Measurements from ENCODE around the gene ZXDA. TPM values are rescaled to one million over a fixed set of nuclear protein-coding genes. Genes with fewer than 3 reads are reported as not detected.
"Not testable (repeated sequence)": the region's sequence is repeated elsewhere in the genome, so short reads cannot be mapped to it uniquely, and the experiment has no call there.

ZXDA gene, protein sequence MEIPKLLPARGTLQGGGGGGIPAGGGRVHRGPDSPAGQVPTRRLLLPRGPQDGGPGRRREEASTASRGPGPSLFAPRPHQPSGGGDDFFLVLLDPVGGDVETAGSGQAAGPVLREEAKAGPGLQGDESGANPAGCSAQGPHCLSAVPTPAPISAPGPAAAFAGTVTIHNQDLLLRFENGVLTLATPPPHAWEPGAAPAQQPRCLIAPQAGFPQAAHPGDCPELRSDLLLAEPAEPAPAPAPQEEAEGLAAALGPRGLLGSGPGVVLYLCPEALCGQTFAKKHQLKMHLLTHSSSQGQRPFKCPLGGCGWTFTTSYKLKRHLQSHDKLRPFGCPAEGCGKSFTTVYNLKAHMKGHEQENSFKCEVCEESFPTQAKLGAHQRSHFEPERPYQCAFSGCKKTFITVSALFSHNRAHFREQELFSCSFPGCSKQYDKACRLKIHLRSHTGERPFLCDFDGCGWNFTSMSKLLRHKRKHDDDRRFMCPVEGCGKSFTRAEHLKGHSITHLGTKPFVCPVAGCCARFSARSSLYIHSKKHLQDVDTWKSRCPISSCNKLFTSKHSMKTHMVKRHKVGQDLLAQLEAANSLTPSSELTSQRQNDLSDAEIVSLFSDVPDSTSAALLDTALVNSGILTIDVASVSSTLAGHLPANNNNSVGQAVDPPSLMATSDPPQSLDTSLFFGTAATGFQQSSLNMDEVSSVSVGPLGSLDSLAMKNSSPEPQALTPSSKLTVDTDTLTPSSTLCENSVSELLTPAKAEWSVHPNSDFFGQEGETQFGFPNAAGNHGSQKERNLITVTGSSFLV
- 0.91 TPM for polyA plus RNA-seq (2012; ENCODE audit: missing spikeins)

DNA sequence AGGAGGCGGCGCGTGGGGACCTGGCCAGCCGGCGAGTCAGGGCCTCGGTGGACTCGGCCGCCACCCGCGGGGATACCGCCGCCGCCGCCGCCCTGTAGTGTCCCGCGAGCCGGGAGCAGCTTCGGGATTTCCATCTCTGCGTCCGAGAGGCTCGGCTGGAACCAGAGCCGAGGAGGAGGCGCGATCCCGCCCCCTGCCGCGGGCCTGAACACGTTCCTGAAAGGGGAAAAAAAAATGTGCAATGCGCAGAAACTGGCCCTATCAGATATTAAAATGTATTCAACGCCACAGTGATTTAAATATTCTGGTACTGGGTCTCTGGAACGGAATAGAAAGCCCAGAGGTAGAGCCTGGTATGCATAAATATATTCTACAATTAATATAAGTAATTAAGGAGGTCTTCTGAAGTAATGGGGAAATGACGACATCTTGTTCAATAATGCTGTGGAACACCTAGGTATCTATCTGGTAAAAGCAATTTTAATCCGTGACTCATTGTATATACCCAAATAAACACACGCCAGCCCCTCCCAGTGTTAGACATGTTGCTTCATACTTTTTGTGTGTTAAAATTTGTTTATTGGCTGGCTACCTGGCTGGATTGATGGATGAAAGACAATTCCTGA, at the start of gene ZXDA:
TSS of gene ZXDA (minus strand) at position 172 of the 626 bp plus-strand sequence. CDS start at position 134, 38 bp downstream.
- FAIRE-seq; DNase-seq (ENCODE audit: insufficient read length): not testable (repeated sequence)

DNA sequence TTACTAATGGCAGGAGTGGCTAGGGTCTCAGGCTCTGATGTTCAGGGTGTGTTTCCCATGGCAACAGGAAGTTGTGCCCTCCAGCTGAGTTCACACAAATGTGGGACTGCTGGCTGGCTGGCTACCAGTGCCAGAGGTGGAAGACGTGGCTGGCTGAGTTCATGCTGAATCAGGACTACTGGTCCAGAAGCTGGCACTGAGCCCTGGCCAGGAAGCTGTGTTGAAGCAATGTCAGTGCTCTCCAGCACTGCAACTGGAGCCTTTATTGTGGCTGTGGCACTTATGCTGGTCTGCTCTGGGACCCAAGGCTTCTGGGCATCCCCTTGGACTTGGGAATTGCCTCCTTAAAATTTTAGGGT, 42.0 kb upstream of the ZXDA start:
- FAIRE-seq = no peak
- TF ChIP-seq TAF1 (IDR thresholded peaks at IDR 0.05; ENCODE audit: borderline replicate concordance, low read depth, low read length) = no peak
- no peak for TF ChIP-seq POLR2AphosphoS5 (IDR thresholded peaks at IDR 0.05; ENCODE audit: low read depth, low read length)
- TF ChIP-seq POLR2A (IDR thresholded peaks at IDR 0.05; ENCODE audit: low read depth, low read length) = no peak

DNA sequence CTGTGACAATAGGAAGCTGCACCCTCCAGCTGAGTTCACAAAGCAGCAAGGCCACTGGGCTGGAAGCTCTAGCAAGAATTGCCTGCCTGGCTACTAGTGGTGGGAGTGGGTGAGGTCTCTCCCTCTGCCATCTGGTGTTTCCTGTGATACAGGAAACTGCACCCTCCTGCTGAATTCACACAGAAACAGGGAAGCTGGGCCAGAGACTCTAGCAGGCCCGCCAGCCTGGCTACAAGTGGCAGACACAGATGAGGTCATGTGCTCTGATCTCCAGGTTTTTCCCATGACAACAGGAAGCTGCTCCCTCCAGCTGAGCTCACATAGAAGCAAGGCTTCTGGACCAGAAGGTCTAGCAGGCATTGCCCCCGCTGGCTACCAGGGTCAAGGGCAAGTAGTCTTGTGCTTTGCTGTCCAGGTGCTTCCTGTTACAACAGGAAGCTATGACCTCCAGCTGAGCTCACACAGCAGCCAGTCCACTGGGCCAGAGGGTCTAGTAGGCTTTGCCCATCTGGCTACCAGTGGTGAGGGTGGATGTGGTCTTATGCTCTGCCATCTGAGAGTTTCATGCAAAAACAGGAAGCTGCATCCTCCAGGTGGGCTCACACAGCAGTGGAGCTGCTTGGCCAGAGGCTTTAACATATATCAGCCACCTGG, 41.5 kb upstream of the ZXDA start:
- FAIRE-seq = no peak
- TF ChIP-seq POLR2A (IDR thresholded peaks at IDR 0.05; ENCODE audit: low read depth, low read length) = no peak
- TF ChIP-seq POLR2AphosphoS5 (IDR thresholded peaks at IDR 0.05; ENCODE audit: low read depth, low read length) = no peak
- no peak for TF ChIP-seq TAF1 (IDR thresholded peaks at IDR 0.05; ENCODE audit: borderline replicate concordance, low read depth, low read length)
- DNase-seq (ENCODE audit: insufficient read length) = no peak

More for the DNA sequence above, 42.0 kb upstream of the ZXDA start:
- DNase-seq (ENCODE audit: insufficient read length) = no peak

DNA sequence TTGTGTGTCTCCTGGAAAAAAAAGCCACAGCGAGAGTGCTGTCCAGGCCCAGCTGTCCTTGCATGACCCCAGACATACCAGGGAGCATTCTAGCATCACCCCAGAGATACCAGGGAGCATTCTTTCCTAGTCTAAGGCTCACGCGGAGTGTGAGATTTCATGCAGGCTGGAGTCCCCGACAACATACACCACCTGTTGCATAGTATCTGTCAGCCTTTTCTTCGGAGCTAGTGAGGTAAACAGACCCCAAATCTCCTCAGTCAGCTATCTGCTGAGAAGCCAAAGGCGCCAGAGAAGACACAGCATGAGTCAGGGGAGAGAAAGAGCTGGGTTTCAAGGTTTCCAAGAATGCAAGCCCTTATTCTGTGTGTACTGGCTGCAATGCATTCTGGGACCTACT, 23.1 kb upstream of the ZXDA start:
- FAIRE-seq (no peak), DNase-seq (ENCODE audit: insufficient read length) (no peak)
- no peak for TF ChIP-seq POLR2A (IDR thresholded peaks at IDR 0.05; ENCODE audit: low read depth, low read length)
- no peak for TF ChIP-seq TAF1 (IDR thresholded peaks at IDR 0.05; ENCODE audit: borderline replicate concordance, low read depth, low read length)
- no peak for TF ChIP-seq POLR2AphosphoS5 (IDR thresholded peaks at IDR 0.05; ENCODE audit: low read depth, low read length)

DNA sequence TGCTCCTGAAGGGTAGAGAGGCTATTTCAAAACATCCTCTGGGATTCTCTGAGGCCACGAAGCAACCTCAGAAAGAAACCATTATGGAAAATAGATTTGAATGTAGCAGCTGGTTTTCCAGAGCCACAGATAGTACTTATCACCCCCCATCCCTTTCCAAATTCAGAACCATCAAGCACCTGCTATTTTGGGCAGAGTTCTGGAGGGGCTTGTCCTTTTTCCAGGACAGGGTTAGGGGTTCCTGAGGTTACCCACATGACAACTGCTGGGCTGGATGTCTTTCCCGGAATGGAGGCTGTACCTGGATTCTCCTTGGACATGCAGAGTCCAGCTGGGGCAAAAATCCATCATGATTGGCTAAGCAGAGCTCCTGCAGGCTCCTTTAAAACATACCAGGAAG, 22.0 kb upstream of the ZXDA start:
- TF ChIP-seq POLR2A (IDR thresholded peaks at IDR 0.05; ENCODE audit: low read depth, low read length) = no peak
- no peak for TF ChIP-seq TAF1 (IDR thresholded peaks at IDR 0.05; ENCODE audit: borderline replicate concordance, low read depth, low read length)
- no peak for TF ChIP-seq POLR2AphosphoS5 (IDR thresholded peaks at IDR 0.05; ENCODE audit: low read depth, low read length)
- FAIRE-seq = no peak
- no peak for DNase-seq (ENCODE audit: insufficient read length)

DNA sequence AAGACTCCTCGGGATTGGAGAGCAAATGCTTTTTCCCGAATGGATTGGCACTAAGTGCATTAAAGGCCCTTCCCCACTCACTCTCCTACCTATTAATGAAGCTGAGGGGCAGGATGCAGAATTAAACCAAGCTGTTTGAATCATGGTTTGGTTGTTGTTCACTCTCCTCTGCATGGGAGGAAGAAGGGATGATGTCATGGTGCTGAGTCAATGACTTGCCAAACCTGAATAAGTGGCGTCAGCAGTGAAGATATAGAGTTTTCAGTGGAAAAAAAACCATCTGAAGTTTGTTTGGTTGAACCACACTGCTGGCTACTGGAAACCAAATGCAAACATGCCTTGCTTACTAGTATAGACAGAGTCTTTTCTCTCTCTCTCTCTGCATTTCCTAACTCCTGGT, 19.8 kb upstream of the ZXDA start:
- TF ChIP-seq POLR2AphosphoS5 (IDR thresholded peaks at IDR 0.05; ENCODE audit: low read depth, low read length) (no peak), TAF1 (IDR thresholded peaks at IDR 0.05; ENCODE audit: borderline replicate concordance, low read depth, low read length) (no peak), POLR2A (IDR thresholded peaks at IDR 0.05; ENCODE audit: low read depth, low read length) (no peak)
- no peak for FAIRE-seq
- no peak for DNase-seq (ENCODE audit: insufficient read length)

DNA sequence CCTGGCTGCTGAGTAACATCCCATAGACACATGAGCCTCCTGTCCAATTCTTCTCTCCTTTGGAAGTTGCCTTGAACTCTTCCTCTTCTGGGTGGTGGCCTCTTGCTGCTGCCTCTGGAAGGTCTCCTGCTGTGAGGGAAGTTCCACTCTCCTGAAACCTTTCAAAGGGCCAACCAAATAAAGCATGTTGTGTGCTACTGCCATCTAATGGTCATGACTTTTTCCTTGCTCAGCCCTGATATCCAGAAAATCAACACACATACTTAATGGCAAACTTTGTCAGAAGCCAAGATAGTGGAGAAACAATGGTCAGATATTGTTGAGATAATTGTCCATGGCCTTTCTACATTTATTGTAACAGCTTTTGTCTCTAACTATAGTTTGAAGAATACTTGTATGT, 19.1 kb upstream of the ZXDA start:
- DNase-seq (ENCODE audit: insufficient read length) (no peak), FAIRE-seq (peak; percentile 70)
- no peak for TF ChIP-seq POLR2A (IDR thresholded peaks at IDR 0.05; ENCODE audit: low read depth, low read length)
- TF ChIP-seq POLR2AphosphoS5 (IDR thresholded peaks at IDR 0.05; ENCODE audit: low read depth, low read length) = no peak
- no peak for TF ChIP-seq TAF1 (IDR thresholded peaks at IDR 0.05; ENCODE audit: borderline replicate concordance, low read depth, low read length)

DNA sequence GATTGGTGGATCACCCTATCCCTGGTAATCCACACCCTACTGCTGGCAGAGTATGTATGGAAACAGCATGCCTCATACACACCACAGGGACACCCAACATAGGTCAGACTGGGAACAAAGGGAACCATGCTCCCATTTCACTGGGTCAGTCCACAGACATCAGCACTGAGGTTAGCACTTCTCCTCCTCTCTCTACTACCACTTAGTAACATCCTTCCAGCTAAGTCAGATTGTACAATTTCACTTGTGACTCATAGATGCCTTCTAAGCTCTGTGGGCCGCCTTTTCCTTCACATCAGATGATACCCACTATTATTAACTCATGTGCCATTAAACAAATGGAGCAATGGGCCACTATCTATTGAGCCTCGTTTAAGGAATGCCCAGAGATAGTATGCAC, 15.5 kb upstream of the ZXDA start:
- FAIRE-seq = no peak
- TF ChIP-seq POLR2AphosphoS5 (IDR thresholded peaks at IDR 0.05; ENCODE audit: low read depth, low read length) = no peak
- TF ChIP-seq TAF1 (IDR thresholded peaks at IDR 0.05; ENCODE audit: borderline replicate concordance, low read depth, low read length) = no peak
- no peak for TF ChIP-seq POLR2A (IDR thresholded peaks at IDR 0.05; ENCODE audit: low read depth, low read length)
- DNase-seq (ENCODE audit: insufficient read length) = no peak

DNA sequence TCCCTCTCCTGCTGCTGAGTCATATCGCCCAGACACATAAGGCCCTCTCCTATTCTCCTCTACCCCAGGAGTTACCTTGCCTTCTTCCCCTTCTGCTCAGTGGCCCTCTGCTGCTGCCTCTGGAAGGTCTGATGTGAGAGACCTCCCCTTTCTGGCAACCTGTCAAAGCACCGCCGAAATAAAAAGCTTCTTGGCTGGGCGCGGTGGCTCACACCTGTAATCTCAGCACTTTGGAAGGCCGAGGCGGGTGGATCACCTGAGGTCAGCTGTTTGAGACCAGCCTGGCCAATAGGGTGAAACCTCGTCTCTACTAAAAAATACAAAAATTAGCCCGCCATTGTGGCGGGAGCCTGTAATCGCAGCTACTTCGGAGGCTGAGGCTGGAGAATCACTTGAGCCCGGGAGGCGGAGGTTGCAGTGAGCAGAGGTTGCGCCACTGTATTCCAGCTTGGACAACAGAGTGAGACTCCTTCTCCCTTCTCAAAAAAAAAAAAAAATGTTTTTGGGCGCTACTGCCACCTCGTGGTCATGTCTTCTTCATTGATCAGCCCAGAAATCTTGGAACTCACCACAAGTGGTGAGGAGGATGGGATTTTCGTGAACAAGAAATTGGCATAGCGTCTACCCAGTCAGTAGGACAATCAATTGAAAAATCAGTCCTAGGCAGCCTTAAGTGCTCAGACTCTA, 8.6 kb upstream of the ZXDA start:
- peak; percentile 82 for FAIRE-seq
- DNase-seq (ENCODE audit: insufficient read length) = no peak
- TF ChIP-seq POLR2AphosphoS5 (IDR thresholded peaks at IDR 0.05; ENCODE audit: low read depth, low read length) = no peak
- no peak for TF ChIP-seq POLR2A (IDR thresholded peaks at IDR 0.05; ENCODE audit: low read depth, low read length)
- TF ChIP-seq TAF1 (IDR thresholded peaks at IDR 0.05; ENCODE audit: borderline replicate concordance, low read depth, low read length) = no peak

DNA sequence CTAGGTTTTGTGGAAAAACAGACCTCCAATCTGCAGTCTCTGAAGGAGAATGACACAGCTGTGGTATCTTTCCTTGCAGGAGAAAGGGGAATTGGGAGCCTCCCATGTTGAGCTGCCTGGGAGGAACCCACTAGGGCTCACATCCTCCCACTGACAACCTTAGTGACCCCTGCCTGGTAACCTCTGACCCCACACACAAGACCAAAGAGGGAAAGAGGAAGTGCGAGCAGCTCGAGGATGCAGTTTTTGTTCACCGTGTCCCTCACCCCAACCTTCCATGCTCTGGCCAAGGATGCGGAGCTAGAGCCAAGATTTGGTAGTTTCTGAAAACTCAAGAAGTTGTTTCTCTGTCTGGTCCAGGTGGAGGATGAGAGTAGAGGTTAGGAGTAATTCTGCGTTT, 5.4 kb upstream of the ZXDA start:
- DNase-seq (ENCODE audit: insufficient read length) = no peak
- TF ChIP-seq POLR2AphosphoS5 (IDR thresholded peaks at IDR 0.05; ENCODE audit: low read depth, low read length) (no peak), POLR2A (IDR thresholded peaks at IDR 0.05; ENCODE audit: low read depth, low read length) (no peak), TAF1 (IDR thresholded peaks at IDR 0.05; ENCODE audit: borderline replicate concordance, low read depth, low read length) (no peak)
- FAIRE-seq = no peak

DNA sequence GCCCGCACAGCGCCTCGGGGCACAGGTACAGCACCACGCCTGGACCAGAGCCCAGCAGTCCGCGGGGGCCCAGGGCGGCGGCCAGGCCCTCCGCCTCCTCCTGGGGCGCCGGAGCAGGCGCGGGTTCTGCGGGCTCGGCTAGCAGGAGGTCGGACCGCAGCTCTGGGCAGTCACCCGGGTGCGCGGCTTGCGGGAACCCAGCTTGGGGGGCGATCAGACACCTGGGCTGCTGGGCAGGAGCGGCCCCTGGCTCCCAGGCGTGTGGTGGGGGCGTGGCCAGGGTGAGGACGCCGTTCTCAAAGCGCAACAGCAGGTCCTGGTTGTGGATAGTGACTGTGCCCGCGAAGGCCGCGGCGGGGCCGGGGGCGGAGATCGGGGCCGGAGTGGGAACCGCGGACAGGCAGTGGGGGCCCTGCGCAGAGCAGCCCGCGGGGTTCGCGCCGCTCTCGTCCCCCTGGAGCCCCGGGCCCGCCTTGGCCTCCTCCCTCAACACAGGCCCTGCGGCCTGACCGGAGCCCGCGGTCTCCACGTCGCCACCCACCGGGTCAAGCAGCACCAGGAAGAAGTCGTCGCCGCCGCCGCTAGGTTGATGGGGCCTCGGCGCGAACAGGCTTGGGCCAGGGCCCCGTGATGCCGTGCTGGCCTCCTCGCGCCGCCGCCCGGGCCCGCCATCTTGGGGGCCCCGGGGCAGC, 517 bp downstream of the ZXDA start:
- FAIRE-seq = peak; percentile 89
- DNase-seq (ENCODE audit: insufficient read length) = not testable (repeated sequence)

DNA sequence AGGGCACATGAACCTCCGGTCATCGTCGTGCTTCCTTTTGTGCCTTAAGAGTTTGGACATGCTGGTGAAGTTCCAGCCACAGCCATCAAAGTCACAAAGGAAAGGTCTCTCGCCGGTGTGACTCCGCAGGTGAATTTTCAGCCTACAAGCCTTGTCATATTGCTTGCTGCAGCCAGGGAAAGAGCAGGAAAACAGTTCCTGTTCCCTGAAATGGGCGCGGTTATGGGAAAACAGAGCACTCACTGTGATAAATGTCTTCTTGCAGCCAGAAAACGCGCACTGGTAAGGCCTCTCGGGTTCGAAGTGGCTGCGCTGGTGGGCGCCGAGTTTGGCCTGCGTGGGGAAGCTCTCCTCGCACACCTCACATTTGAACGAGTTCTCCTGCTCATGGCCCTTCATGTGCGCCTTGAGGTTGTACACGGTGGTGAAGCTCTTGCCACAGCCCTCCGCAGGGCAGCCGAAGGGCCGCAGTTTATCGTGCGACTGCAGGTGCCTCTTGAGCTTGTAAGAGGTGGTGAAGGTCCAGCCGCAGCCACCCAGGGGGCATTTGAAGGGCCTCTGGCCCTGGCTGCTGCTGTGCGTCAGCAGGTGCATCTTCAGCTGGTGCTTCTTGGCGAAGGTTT, 1.2 kb downstream of the ZXDA start:
- FAIRE-seq = peak; percentile 36
- DNase-seq (ENCODE audit: insufficient read length) = not testable (repeated sequence)

All from GM12892 (cell line).